Gastrocnemius medialis (tissue), 4 donors: ENCODE measurements around the gene SEMA7A.
A peak's percentile ranks its signal among the peaks of the same experiment; 100 is the strongest.

Experiments
- POLR2A ChIP-seq, 2 donors: fragments of 450-650 bp; IDR thresholded peaks; one replicate each; pipeline ENCODE4 v1.6.1; 2017; ENCODE audit warnings: antibody characterized with exemption in 2 of 2, mild to moderate bottlenecking in 2 of 2, moderate library complexity in 2 of 2
- TF ChIP-seq, protein P1 (sequence below), 5 experiments: fragments of 450-650 bp in 3 of 5; fragments of 200-600 bp in 2 of 5; sonication (generic) in 2 of 5; IDR thresholded peaks in 4 of 5; conservative IDR thresholded peaks in 1 of 5; 1 replicate in 4 of 5; 2 replicates in 1 of 5; pipeline ENCODE4 v1.5.1; 2016 to 2019; ENCODE audit warnings: antibody characterized with exemption in 5 of 5, mild to moderate bottlenecking in 3 of 5, moderate library complexity in 3 of 5

DNA sequence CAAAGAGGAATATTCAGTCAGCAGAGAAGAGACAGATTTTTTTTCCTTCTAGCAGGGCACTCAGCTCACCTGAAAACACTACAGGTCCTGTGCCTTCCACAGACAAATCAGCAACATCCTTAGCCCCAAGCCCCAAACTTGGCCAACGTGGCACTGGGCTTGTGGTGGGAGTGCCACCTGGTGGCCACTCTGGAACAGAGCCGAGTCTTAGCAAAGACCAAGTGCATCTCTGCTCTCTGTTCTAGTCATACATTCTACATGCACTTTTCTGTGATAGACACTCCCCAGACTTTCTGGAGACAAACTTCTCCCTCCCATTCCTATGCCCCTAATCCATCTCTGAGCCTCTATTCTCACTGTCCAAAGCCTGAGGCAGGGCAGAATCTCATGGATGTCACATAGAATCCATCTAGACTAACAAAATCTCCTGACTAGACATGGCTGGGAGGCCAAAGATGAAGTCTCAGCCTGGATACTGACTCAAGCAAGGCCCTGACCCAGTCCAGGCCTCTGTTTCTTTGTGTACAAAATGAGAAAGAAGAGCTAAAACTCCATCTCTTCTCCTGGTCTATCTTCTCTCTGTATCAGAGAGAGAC lies 5.1 kb upstream of the SEMA7A start:
- TF ChIP-seq, protein P1, sequence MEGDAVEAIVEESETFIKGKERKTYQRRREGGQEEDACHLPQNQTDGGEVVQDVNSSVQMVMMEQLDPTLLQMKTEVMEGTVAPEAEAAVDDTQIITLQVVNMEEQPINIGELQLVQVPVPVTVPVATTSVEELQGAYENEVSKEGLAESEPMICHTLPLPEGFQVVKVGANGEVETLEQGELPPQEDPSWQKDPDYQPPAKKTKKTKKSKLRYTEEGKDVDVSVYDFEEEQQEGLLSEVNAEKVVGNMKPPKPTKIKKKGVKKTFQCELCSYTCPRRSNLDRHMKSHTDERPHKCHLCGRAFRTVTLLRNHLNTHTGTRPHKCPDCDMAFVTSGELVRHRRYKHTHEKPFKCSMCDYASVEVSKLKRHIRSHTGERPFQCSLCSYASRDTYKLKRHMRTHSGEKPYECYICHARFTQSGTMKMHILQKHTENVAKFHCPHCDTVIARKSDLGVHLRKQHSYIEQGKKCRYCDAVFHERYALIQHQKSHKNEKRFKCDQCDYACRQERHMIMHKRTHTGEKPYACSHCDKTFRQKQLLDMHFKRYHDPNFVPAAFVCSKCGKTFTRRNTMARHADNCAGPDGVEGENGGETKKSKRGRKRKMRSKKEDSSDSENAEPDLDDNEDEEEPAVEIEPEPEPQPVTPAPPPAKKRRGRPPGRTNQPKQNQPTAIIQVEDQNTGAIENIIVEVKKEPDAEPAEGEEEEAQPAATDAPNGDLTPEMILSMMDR (IDR thresholded peaks at IDR 0.05 in 4 of 5, conservative IDR thresholded peaks at IDR 0.05 in 1 of 5) = peak; percentile 76 to 91 (median 84)
- no peak for TF ChIP-seq POLR2A (IDR thresholded peaks at IDR 0.05)
